Liver (tissue), 9 donors: ENCODE results near the gene ARHGEF9. TPM values are rescaled to one million over a fixed set of nuclear protein-coding genes. Genes with fewer than 3 reads are reported as not detected.

Experiments used
- DNase-seq: peaks from one replicate; pipeline ENCODE4 v3.0.0-alpha.2; 2017; ENCODE audit warnings: low spot score
- H3K27ac ChIP-seq, 2 donors: one replicate each; pipeline ENCODE4 v1.7.0; 2013; ENCODE audit warnings: inconsistent platforms in 2 of 2, low read length in 2 of 2, control low read depth in 1 of 2, low read depth in 1 of 2, mild to moderate bottlenecking in 1 of 2
- H3K27me3 ChIP-seq, 4 donors: one replicate each; pipeline versions ENCODE4 v1.6.1 to v1.7.0; 2013; ENCODE audit warnings: low read length in 3 of 4, inconsistent platforms in 1 of 4, mild to moderate bottlenecking in 1 of 4, moderate library complexity in 1 of 4; ENCODE audit not compliant: control insufficient read depth in 4 of 4, insufficient read depth in 4 of 4
- H3K36me3 ChIP-seq, 4 donors: one replicate each; pipeline versions ENCODE4 v1.6.1 to v1.7.0; 2013; ENCODE audit warnings: low read length in 3 of 4, mild to moderate bottlenecking in 3 of 4, low read depth in 1 of 4, moderate library complexity in 1 of 4; ENCODE audit not compliant: control insufficient read depth in 4 of 4, insufficient read depth in 3 of 4
- H3K4me1 ChIP-seq, 4 donors: one replicate each; pipeline versions ENCODE4 v1.6.1 to v1.7.0; 2013; ENCODE audit warnings: low read length in 3 of 4, mild to moderate bottlenecking in 3 of 4, moderate library complexity in 1 of 4; ENCODE audit not compliant: control insufficient read depth in 4 of 4, insufficient read depth in 4 of 4
- H3K4me3 ChIP-seq, 3 donors: one replicate each; pipeline versions ENCODE4 v1.6.1 to v1.7.0; 2013; ENCODE audit warnings: low read length in 3 of 3, control low read depth in 1 of 3, low read depth in 1 of 3, mild to moderate bottlenecking in 1 of 3
- H3K9ac ChIP-seq, 2 donors: one replicate each; pipeline ENCODE4 v1.7.0; 2013; ENCODE audit warnings: low read length in 2 of 2, mild to moderate bottlenecking in 2 of 2, moderate library complexity in 2 of 2, control low read depth in 1 of 2, low read depth in 1 of 2
- H3K9me3 ChIP-seq, 4 donors: one replicate each; pipeline versions ENCODE4 v1.6.1 to v1.7.0; 2013; ENCODE audit warnings: low read length in 3 of 4; ENCODE audit not compliant: control insufficient read depth in 4 of 4
- CTCF ChIP-seq: fragments of 150-350 bp; IDR thresholded peaks from 2 replicates; pipeline ENCODE4 v1.5.1; 2017; ENCODE audit warnings: improper control_type of control experiment, low read depth, low read length; ENCODE audit not compliant: missing input control
- EGR1 ChIP-seq, 2 donors: IDR thresholded peaks; 2 replicates each; pipeline ENCODE4 v1.6.1; 2016 to 2018; ENCODE audit warnings: antibody characterized with exemption in 2 of 2, low read depth in 2 of 2
- FOXA2 ChIP-seq: IDR thresholded peaks from 2 replicates; pipeline ENCODE4 v1.6.1; 2016; ENCODE audit warnings: antibody characterized with exemption
- GABPA ChIP-seq, 2 donors: IDR thresholded peaks in 1 of 2; conservative IDR thresholded peaks in 1 of 2; 2 replicates each; pipeline ENCODE4 v1.6.1; 2016; ENCODE audit warnings: antibody characterized with exemption in 2 of 2, mild to moderate bottlenecking in 1 of 2, moderate library complexity in 1 of 2
- HNF4G ChIP-seq: IDR thresholded peaks from 2 replicates; pipeline ENCODE4 v1.6.1; 2016; ENCODE audit warnings: antibody characterized with exemption
- NR2F2 ChIP-seq: IDR thresholded peaks from 2 replicates; pipeline ENCODE4 v1.6.1; 2016; ENCODE audit warnings: antibody characterized with exemption
- RAD21 ChIP-seq, 2 donors: IDR thresholded peaks; 2 replicates each; pipeline ENCODE4 v1.6.1; 2016; ENCODE audit warnings: antibody characterized with exemption in 2 of 2, mild to moderate bottlenecking in 2 of 2
- REST ChIP-seq: IDR thresholded peaks from 2 replicates; pipeline ENCODE4 v1.6.1; 2016; ENCODE audit warnings: antibody characterized with exemption, mild to moderate bottlenecking
- RXRA ChIP-seq, 2 donors: IDR thresholded peaks; 2 replicates each; pipeline ENCODE4 v1.6.1; 2017 to 2018; ENCODE audit warnings: antibody characterized with exemption in 2 of 2, mild to moderate bottlenecking in 1 of 2
- TAF1 ChIP-seq: conservative IDR thresholded peaks from 2 replicates; pipeline ENCODE4 v1.6.1; 2016; ENCODE audit warnings: antibody characterized with exemption, mild to moderate bottlenecking
- YY1 ChIP-seq: IDR thresholded peaks from 2 replicates; pipeline ENCODE4 v1.6.1; 2016; ENCODE audit warnings: antibody characterized with exemption, mild to moderate bottlenecking
- ZBTB33 ChIP-seq: IDR thresholded peaks from 2 replicates; pipeline ENCODE4 v1.6.1; 2016; ENCODE audit warnings: antibody characterized with exemption
- WGBS: extraction: QIAGEN DNeasy Blood & Tissue Kit; methylation state at CpG from one replicate; pipeline ENCODE4 v1.1.7; 2013; 5-methylcytosine and 5-hydroxymethylcytosine counted together
- polyA plus RNA-seq, 2 donors: library from polyadenylated mRNA; stranded (reverse) in 1 of 2; unstranded in 1 of 2; fragments of 200-250 nt in 1 of 2; fragments of >200 nt in 1 of 2; fragmentation: Nextera tagmentation in 1 of 2; extraction: Ambion mirVana in 1 of 2; gene quantifications; one replicate each; pipeline versions ENCODE4 v1.2.1 to v1.2.3, GENCODE V29; 2013 to 2015
- total RNA-seq, 2 donors: library from RNA; depleted of rRNA; stranded (reverse); fragments of >200 nt; gene quantifications; one replicate each; pipeline ENCODE4 v1.2.3, GENCODE V29; 2014
- donor health status: healthy.
- donor health status: healthy.
- donor health status: healthy.
- donor health status: healthy.
- donor health status: healthy.

The ARHGEF9 gene
- total and polyA plus RNA-seq, 4 donors = 2.1 to 9.0 (median 6.2) TPM

- Histone ChIP-seq H3K9me3 (peaks cover 0 to 5% (median 0%) of the 10 kb centered on the region in 4 donors), H3K27me3 (no peaks in the 10 kb centered on the region), H3K4me3 (no peak overlapping the region), H3K36me3 (no peaks in the 10 kb centered on the region), H3K27ac (no peak overlapping the region), H3K9ac (no peak overlapping the region), H3K4me1 (peaks cover 0 to 6% (median 0%) of the 10 kb centered on the region in 4 donors)
- WGBS = 84% methylated on average over 6 of the region's 6 CpGs
- TF ChIP-seq RXRA (IDR thresholded peaks at IDR 0.05) (no peak), NR2F2 (no peak), HNF4G (no peak)
- no peak for DNase-seq
Measured at GRCh38 chrX:63782515-63782914, 2.5 kb downstream of the ARHGEF9 start.

GRCh38 chrX:63768760-63769159 lies 16.3 kb downstream of the ARHGEF9 start:
- no peak for TF ChIP-seq NR2F2
- TF ChIP-seq EGR1 (IDR thresholded peaks at IDR 0.05; ENCODE audit: low read depth in 2 of 2) = no peak
- no peak for TF ChIP-seq YY1
- no peak for TF ChIP-seq GABPA (IDR thresholded peaks at IDR 0.05 in 1 of 2, conservative IDR thresholded peaks at IDR 0.05 in 1 of 2)
- TF ChIP-seq FOXA2 = no peak
- TF ChIP-seq ZBTB33 = no peak
- no peak for TF ChIP-seq TAF1
- H3K27me3 ChIP-seq = no peaks in the 10 kb centered on the region
- H3K4me3 ChIP-seq = no peak overlapping the region
- H3K9ac ChIP-seq = no peak overlapping the region
- H3K4me1 ChIP-seq = no peaks in the 10 kb centered on the region
- no peaks in the 10 kb centered on the region for H3K36me3 ChIP-seq
- no peak for DNase-seq
- H3K9me3 ChIP-seq = peaks cover 0 to 5% (median 2%) of the 10 kb centered on the region in 4 donors
- H3K27ac ChIP-seq = no peak overlapping the region
- 97% methylated on average over 2 of the region's 2 CpGs for WGBS

- Histone ChIP-seq H3K9me3 (peaks cover 0 to 5% (median 0%) of the 10 kb centered on the region in 4 donors), H3K27me3 (no peaks in the 10 kb centered on the region), H3K36me3 (no peaks in the 10 kb centered on the region), H3K4me1 (no peaks in the 10 kb centered on the region), H3K27ac (no peak overlapping the region), H3K9ac (no peak overlapping the region), H3K4me3 (no peak overlapping the region)
- 75% methylated on average over 4 of the region's 4 CpGs for WGBS
- TF ChIP-seq RXRA (IDR thresholded peaks at IDR 0.05) (no peak), EGR1 (IDR thresholded peaks at IDR 0.05; ENCODE audit: low read depth in 2 of 2) (no peak)
- DNase-seq = no peak
Measured at GRCh38 chrX:63765712-63766111, 19.3 kb downstream of the ARHGEF9 start.

- WGBS = 85% methylated on average over 1 of the region's 1 CpG
- no peak for DNase-seq
- TF ChIP-seq REST (no peak), CTCF (no peak), RAD21 (IDR thresholded peaks at IDR 0.05) (no peak), ZBTB33 (no peak)
- H3K4me1 ChIP-seq = no peaks in the 10 kb centered on the region
- H3K27ac ChIP-seq = no peak overlapping the region
- H3K9me3 ChIP-seq = peaks cover 0 to 5% (median 0%) of the 10 kb centered on the region in 4 donors
- no peak overlapping the region for H3K4me3 ChIP-seq
- no peak overlapping the region for H3K9ac ChIP-seq
- no peaks in the 10 kb centered on the region for H3K27me3 ChIP-seq
- H3K36me3 ChIP-seq = no peaks in the 10 kb centered on the region
Measured at GRCh38 chrX:63764946-63765345, 20.1 kb downstream of the ARHGEF9 start.
